Fibroblast of skin of left quadriceps (primary cell): ENCODE measurements around the gene TLX3.
A peak's percentile ranks its signal among the peaks of the same experiment; 100 is the strongest.
"Not testable (repeated sequence)": the region's sequence is repeated elsewhere in the genome, so short reads cannot be mapped to it uniquely, and the experiment has no call there.

Experiments used
- DNase-seq, 2 experiments: peaks; one replicate each; pipeline ENCODE4 v3.0.0-alpha.2; 2013; ENCODE audit warnings: low read depth in 2 of 2

Gene TLX3

DNA sequence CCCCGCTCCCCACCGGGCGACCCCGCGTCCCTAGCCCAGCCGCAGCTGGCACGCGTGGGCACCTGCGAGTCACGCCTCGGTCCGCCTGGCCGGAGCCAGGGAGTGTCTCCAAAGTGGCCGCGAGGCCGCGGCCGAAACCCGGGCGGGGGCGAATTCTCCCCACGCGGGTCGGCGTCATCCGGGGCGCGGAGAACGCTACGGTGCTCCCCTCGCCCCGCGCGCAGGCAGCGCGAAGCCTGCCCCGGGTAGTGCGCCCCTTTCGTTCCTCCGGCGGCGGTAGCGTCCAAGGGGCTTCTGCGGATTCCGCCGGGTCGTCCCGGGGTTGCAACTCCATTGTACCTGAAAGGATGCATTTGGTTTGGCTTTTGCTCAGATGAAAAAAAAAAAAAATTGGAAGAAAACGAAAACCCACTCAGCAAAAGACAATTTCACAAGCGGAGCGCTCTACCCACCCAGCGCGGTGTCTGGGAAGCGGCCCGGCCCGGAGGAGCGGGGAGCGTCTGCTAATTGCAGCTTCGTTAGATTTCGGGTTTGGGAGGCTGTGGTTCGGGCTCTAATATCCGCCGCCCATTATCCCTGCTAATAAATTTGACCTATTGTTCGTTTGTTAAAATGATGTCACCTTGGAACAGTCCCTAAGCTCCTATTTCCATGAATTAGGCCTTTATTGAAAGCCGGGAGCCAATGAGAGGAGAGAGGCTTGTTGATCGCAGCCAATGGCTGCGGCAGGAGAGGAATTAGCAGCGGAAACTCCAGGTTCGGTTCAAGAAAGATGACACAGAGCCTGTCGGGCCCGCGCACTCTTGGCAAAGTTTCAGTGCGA, at the start of gene TLX3:
Gene TLX3 (plus strand): TSS at position 796 of the 823 bp plus-strand sequence. CDS start 118 bp downstream, outside the sequence.
- no peak for DNase-seq

DNA sequence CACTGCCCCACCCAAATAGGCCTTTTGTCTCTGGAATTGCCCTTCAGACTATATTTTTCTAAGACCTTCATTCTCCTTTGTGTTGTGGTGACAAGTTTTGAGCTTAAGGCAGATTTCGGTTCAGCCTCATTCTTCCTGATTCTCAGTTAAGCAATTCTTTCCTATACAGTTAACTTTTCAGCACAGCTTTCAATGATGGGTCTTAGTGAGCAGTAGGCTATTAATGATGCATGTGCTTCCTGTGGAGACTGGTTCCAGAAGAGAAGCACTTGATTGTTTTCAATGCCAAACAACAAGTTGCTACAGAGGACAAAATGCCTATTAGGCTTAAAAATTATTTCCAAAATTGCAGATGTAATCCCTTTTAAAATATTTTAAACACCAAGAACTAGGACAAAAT, 47.7 kb upstream of the TLX3 start:
- no peak for DNase-seq

GRCh38 chr5:171261904-171262303, 47.1 kb upstream of the TLX3 start:
- no peak for DNase-seq

- no peak for DNase-seq
Observed at GRCh38 chr5:171263181-171263580, 45.9 kb upstream of the TLX3 start.

GRCh38 chr5:171264843-171265242, 44.2 kb upstream of the TLX3 start:
- no peak for DNase-seq

DNA sequence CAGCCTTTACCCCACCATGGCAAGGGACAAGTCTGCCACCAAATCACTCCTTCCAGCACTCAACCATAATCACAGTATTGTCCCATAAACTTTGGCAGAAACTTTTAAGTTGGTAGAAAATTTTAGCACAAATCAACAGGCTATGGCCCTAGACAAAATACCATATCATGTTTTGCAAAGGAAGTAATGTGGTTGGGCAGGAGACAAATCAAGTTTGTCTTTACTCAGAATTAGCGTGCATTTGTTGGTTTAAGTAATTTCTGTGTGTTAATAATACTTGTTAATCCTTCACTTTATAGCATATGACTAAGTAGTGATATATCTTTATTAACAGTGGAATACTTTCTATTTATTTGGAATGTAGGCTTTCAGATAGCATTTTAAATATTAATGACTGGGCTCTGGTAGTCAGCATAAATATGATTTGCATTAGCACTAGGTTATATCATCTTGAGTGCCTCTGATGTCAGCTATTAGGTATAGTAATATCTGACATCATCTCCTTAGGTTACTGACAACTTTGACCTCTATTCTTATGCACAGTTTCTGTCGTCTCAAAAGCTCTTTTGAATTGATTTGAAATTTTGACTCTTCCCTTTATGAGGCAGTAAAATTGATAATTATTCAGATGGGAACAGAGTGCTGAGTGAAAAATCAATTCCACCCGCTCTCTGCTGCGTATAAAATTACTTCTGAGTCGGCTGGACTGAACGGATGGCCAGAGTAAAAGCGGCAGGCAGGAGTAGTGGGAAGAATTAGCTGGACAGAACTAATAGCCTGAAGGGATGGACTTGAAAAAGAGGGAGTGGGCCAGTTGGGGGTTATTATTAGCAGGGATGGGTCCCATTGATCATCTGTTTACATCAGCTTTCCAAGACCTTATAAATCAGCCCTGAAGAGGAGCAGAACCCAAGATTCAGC, 40.1 kb upstream of the TLX3 start:
- DNase-seq = no peak

DNA sequence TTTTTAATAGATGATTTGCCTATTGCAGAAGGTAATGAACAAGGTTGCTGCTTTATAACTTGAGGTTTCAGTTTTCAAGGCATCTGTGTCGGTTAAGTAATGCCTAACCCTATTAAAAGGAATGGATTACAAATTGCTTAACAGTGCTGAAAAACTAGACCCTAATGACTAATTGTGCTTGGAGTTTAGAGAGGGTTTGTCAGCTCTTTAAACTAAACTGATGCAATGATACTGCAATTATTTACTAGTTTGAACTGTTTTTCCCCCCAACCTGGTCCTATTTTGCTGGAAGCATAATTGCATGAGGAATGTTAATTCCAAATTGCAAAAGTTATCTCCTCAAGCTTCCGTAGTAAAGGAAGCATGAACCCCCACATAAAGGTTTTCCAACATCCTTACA, 39.3 kb upstream of the TLX3 start:
- DNase-seq = peak; percentile 84

DNA sequence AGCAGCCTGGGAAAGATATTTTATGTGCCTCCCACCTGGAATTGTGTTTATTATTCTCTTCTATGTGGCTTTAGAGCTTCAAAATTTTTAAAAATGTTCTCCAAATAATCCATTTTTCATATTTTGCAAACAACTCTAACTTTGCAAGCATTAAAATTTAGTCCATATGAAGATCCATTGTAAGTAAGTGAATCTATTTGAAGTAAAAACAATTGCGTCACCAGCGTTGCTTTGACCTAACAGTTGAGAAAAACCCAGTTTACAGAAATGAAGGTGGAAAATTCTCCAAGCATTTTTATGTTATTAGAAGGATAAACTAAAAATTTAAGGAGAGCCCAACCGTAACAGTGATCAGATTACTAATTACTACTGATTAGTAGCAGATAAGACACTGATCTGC, 38.9 kb upstream of the TLX3 start:
- DNase-seq = no peak

DNA sequence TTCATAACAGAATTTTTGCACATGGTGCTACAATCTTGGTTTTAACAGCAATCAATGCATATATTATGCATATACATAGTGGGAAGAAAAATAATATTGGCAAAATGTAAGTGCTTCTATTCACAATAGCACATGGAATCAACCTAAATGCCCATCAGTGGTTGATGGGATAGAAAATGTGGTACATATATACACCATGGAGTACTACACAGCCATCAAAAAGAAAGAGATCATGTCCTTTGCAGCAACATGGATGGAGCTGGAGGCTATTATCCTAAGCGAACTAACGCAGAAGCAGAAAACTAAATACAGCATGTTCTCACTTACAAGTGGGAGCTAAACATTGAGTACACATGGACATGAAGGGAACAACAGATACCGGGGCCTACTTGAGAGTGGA, 37.2 kb upstream of the TLX3 start:
- no peak for DNase-seq

DNA sequence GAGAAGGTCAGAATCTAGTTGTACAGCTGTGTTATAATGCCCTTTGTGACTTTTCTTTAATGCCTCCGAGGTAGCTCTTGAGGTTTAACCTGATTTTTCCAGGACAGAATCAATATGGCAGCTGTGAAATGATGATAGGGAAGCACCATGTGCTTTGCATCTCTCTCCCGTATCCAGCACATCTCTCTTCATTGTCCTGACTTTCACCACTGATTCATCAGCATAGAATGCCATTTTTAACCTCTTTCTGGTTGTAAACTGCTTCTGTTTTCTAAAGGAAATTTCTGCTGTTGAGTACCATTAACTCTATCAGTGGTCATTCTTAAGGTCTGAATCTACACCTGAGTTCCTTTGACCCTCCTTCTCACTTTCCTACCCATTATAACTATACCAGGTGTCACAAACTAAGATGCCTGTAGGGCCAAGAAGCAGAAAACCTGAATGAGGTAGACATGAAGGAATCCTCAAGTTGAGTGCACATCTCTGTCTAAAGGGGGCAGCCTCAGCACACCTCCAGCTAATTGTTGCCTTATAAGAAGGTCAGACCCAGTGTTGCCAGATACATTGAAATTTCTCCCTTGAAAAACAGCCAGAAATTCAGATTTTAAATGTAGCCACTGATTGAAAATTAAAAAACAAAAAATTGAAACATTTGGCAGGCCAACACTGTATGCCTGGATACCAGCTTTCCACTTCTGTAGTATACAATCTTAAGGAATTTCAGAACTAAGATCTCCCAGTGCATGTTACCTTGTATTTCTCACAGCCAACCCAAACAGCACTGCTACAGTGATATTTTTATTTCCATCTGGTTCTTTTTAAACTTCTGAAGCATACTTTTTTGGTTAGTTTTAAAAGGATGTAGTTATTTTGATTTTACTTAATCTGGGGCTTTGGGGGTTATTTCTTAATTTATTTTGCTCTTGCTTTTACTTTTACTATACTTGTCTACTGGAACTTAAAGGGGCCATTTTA, 35.8 kb upstream of the TLX3 start:
- no peak for DNase-seq

- DNase-seq = no peak
Observed at GRCh38 chr5:171275841-171276544, 33.1 kb upstream of the TLX3 start.

DNA sequence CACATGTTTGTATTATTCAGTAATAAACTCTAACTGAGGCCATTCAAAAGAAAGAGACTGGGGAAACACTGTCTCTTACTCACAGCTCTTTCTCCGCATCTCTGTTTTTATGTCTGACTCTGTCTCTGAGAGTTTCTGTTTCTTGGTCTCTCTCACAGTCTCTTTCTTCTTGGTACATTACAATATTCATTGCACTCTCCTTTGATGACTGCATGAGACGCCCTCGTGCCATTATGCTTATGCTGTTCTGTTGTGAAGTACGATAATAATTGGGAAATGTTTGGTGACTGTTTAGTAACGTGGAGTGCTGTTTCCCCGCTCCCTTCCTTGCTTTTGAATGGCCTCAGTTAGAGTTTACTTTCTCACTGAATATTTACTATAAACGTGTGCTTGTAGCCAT, 25.3 kb upstream of the TLX3 start:
- DNase-seq = no peak

- no peak for DNase-seq
Observed at GRCh38 chr5:171285465-171285864, 23.6 kb upstream of the TLX3 start.

DNA sequence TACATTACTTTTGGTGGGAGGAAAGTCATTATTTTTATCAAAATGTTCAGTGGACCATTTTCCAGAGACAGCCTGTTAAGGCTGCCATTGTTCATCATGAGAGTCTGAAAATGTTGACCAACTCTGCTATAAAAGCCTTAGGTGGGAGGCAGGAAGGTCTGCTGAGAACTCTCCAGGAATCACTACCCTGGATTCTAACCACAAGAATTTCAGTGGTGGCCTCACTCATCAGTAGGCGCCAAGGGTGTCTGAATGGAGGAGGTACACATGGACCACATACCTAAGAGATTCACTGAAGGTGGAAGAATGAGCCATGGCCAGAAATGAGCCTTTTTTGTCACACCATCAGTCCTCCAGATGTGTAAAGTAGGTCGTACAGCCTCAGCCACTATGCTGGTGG, 21.0 kb upstream of the TLX3 start:
- no peak for DNase-seq

DNA sequence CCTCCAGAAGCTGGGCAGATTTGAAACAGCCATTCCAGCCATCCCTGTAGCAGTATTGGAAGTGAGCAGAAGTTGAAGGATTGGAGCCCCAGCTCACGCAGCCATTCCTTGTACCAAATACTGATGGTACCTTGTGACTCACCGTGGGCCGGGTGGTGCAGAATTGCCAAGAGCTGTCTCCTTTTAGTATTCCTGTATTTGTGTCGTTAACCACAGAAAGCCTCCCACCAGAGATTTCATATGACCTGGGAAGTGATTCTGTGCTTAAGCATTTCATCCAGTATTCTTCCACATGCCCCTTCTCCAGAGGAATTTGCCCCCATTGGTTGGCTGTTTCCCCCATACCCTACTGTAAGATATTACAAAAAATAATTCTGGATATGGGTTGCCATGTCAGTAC, 17.7 kb upstream of the TLX3 start:
- no peak for DNase-seq

GRCh38 chr5:171295299-171295698, 13.7 kb upstream of the TLX3 start:
- no peak for DNase-seq

DNA sequence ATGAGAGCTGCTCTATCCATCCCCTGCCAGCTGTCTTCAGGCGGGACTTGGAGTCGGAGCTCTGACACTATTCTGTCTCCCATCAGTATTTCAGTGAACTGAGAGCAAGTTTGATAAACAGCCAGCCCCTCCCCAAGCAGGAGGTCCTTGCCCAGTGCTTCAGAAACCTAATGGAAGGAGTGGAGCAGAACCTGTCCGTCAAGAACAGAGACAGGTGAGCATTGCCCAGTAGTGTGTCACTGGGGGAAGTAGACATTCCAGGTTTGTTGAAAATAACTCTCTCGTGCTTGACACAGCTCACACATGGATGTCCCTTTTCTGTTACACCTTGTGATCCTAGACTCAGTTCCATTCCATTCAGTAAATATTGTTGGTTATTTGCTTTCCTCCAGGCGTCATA, 13.2 kb upstream of the TLX3 start:
- no peak for DNase-seq

DNA sequence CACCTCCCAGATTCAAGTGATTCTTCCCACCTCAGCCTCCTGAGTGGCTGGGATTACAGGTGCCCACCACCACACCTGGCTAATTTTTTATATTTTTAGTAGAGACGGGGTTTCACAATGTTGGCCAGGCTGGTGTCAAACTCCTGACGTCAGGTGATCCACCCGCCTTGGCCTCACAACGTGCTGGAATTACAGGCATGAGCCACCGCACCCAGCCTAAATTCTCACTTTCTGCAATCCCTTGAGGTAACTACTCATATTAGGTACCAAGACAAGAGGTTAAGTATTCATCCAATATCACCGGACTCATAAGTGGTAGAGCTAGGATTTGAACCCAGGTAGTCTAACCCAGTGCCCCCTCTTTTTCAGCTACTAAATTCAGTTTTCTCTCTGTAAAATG, 11.1 kb upstream of the TLX3 start:
- DNase-seq = not testable (repeated sequence)

DNA sequence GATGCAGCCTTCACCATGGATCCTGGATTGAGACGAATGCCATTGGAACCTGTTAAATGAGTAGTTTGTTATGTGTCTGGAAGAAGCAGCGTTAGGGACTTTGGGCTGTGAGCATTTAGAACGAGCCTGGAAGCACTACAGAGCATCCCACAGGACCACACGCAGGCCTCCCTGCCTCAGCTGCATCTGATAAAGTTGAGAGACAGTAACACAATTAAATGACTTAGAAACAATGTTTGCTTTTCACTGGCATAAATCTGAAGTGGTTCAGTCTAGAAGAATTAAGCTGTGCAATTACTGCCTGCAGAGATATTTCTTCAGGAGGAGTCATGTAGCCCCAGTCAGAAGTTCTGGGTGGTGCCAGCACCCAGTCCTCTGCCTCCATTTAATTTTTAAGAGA, 9.8 kb upstream of the TLX3 start:
- no peak for DNase-seq

GRCh38 chr5:171299851-171300250, 9.2 kb upstream of the TLX3 start:
- no peak for DNase-seq

- DNase-seq = no peak
Observed at GRCh38 chr5:171300358-171300757, 8.7 kb upstream of the TLX3 start.
